Measurements from ENCODE around the gene FBXO21.

FBXO21 gene

DNA sequence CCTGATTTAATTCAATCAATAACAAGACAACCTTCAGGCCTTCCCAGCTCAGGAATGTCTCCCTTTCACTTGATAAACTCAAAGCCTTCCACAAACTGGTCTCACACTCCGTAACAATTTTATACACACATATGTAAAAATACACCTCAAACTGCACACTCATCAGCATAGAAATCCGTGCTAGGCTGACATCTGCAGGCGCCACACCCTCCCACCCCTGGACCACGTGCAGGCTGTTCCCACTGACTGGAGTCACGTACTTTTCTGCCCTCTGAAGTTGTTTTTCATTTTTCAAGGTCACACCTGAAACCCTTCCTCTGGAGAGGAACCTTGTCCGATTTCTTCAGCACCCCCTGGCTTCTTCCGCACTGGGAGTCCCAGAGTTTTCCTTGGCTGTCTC, 27.6 kb downstream of the FBXO21 start:
- DNase-seq (ENCODE audit: low read depth): no peak

DNA sequence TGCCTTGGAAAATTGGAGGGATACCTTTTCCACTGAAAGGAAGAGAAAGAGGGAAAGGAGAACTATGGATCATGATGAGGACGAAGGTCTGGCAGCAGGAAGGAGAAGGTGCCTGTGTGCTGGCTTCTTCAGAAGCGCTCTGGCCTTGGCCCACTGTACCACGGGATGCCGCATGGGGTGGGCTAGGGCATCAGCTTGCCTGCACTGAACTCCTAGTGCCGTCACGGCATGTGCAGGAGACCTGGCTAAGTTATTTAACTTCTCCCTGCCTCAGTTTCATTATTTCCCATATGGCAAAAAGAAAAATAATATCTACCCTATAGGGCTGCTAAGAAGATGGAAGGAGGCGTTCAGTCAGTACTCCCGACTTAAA, 28.1 kb downstream of the FBXO21 start:
- no peak for DNase-seq (ENCODE audit: low read depth)

DNA sequence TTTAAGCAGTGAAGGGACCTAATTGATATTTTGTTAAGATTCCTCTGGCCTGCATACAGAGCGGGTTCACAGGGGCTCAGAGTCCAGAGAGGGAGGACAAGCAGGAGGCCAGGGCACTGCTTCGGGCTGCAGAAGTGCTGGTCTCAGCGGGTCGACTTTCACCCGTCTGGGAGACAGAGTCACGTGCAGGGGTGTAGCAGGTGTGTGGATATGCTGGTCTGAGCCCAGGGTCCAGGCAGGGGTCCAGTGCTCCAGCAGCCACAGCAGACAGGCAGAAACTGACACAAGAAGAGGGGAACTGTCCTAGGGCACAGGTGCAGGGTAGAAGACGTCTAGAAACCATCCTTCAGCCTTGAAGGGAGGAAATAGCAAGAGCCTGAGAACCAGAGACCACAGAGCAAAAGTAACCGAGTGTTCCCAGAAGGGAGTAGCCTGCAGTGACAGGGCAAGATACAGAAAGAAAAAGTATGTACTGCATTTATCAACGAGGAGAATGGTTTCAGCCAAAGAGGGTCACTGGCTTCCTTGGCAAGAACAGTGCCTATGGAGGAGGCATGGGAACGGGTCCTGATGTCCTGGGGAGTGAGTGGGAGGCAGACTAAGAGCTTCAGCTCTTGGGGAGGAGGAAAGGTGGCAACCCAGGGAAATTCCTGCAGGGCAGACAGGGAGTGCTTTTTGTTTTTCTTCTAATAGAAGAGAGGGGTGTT, 28.7 kb downstream of the FBXO21 start:
- DNase-seq (ENCODE audit: low read depth): no peak

DNA sequence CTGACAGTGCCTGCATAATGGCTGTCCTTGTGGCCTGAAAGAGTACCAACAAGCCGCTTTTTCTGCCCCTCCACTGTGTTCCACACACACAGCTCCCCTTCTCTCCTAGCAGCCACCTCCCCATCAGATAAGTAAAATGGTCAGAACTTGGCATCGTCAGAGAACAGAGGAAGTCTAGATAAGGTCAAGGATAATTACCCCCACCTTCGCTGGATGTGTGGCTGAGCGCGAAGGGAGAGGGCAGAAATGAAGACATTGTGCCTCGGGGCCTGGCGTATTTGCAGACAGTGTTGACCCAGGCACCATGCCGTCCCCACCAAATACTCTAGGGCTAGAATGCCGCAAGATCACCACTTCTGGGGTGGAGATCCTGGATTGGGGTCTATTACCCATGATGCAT, 30.6 kb downstream of the FBXO21 start:
- no peak for DNase-seq (ENCODE audit: low read depth)

DNA sequence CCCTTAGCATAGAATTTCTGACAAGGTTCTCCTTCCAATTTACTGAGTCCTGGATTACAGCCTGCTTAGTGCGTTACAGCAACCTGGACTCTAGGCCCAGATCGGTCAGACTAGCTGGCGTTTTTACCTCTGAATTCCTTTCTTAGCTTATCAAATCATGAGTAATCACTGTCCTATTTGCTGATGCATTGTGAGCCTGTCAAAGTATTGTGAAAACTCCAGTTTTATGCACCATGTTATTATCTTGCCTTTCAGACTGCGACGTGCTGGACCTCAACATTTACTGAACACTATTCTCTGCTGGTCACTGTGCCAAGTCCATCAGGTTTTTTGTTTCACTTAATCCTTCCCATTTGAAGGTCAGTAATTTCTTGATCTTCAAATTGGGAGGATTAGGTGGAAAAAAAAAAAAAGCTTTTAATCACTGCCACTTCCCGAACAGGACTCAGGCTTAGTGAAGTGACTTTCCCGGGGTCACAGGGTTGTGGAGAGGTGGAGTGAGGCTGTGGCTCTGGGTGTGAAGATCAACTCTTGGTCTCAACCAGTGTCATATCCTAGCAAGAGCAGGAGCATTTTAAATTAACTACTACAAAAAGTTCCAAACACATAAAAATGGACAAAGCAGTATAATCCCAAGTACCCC, 31.2 kb downstream of the FBXO21 start:
- no peak for DNase-seq (ENCODE audit: low read depth)

DNA sequence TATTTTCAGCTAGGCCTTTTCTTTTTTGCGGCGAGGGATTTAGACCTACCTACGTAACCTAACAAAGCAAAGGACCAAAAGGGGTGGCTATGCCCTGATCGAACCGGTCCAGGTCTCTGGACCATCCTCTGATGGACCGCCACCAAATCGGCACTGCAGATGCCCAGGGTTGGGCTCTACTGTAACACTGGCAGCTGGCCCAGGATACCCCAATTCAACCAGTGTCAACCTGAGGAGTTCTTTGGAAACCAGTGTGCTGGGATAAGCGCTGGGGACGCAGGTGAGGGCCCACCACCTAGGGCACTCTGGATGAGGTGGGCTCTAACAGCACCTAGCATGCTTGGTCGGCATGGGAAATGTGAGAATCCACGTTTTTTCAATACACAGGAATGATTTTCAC, 32.2 kb downstream of the FBXO21 start:
- DNase-seq (ENCODE audit: low read depth): no peak

DNA sequence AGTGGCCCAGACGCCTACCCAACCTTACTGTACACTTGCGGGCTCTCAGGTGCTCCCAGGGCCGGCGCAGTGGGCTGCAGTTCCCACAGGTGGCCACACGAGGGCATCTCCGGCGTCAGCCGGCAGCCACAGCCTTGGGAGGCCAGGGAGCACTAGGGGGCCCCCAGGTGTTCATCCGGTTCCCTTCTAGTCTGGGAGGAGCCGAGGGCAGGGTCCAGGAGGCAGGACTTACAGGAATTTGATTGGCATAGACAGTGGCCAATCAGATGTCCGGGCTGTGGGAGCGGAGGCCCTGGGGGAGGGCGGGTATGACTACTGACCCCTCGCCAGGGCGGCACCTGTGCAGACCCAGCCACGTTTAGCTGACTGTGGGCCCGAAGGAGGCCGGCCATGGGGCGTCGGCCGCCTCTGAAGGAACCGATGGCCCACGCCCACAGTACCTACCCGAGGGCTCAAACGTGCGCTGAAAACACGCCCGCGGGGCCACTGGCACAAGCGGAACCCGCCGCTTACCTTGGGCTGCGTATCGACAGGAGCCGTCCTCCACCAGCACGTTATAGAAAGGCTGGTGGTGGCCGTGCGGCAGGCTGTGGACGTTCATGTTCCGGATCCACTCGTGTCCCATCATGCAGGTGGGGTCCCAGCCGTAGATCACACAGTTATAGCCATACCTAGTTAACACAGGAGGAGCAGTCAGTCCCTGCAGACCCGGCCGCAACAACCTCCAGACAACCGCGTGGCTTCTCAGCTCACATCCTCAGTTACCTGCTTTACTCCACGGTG, 34.8 kb downstream of the FBXO21 start:
- DNase-seq (ENCODE audit: low read depth): no peak

DNA sequence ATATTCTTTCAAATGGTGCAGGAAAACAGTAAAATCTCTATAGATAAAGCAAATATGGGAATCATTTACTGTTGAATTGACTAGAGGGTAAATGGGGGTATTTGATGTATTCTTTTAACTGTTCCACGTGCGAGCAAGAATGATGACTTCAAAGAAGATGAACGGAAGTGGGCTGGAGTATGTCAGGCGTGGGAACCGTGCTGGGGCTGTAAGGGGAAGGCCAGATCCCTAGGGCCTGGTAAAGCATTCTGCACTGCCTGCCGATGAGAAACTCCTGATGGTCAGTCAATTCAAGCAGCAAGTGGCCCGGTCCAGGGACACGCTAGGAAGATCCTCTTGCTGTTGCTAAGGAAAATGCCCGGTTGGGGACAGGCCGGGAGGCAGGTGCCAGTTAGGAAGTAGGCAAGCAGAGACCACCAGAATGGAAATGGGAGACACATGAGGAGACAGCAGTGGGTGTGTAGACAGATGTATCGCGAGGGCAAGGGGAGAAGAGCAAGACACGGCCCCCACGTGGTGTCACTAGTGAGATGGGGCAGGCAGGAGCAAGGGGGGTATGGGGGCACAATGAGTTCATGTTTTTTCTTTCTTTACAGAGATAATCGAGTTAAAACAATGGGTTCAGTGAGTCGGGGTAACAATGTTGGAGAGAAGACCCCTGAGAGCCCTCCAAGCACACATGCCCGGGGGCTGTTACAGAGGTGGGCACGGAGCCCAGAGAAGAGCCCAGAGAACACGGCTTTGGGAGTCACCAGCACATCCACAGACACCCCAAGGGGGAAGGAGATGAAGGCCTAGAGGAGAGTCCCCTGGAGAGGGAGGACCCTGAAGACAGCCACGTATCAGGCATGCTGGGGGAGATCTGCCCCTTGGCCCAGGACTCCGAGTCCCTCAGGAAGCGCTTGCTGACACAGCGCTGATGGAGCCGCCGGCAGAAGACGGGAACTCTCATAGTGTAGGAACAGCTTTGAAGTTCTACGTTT, 37.2 kb downstream of the FBXO21 start:
- no peak for DNase-seq (ENCODE audit: low read depth)

DNA sequence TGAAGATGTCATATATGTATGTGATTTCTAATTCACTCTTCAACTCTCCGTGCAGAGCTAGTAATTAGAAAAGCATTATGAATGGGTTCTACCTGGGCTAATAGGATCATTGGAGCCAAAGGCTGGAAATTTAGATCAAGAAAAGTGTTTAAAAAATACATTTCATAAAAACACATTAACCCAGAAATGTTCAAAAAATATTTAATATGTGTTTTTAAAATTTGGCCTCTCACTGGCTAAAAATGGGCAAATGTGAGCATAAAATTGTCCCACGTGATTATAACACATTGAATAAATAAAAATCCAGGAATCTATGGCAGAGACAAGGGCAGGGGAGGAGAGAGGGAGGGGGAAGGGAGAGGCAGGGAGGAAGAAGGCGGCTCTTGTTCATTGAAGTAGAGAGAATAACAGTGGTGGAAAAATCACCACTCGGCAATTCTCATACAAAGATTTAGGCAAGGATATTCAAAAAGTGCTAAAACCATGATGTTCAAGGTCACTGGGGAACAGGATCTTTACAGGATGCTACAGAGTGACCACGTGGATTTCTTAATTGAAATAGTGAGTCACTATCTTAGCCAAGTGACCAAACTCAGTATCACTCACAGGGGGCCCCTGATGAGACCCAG, 38.8 kb downstream of the FBXO21 start:
- DNase-seq (ENCODE audit: low read depth): no peak

DNA sequence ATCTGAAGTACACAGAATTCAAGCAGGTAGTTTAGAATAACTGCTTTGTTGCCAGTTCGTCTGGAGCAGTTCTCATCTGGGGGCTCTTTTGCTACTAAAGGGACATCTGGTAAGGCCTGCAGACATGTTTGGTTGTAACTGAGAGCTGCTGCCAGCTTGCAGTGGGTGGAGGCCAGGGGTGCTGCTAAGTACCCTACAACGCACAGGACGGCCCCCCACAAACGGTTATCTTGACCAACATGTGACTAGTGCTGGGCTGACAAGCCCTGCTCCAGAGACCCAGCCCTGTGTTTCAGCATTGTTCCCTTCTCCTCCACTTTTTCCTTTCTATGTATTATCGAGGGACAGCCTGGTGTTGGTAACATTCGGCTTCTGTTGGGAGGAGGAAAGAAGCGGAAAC, 40.8 kb downstream of the FBXO21 start:
- no peak for DNase-seq (ENCODE audit: low read depth)

DNA sequence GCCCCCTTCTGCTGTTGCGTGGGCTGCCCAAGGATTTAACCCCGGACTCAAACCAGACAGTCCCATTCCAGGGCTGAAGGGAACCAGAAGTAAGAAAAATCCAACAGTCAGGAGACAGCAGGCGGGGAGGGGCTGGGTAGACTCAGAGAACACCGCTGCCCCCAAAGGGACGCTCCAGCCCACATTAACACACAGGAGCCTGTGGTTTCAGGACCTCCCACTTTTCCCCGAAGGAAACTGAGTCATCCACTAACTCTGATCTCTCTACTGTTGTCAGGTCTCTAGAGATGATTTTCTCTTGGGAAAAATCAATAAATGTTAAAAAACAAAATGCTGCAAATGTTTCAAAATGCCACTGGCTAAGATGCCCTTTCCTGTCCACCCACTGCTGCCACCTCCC, 41.6 kb downstream of the FBXO21 start:
- no peak for DNase-seq (ENCODE audit: low read depth)

DNA sequence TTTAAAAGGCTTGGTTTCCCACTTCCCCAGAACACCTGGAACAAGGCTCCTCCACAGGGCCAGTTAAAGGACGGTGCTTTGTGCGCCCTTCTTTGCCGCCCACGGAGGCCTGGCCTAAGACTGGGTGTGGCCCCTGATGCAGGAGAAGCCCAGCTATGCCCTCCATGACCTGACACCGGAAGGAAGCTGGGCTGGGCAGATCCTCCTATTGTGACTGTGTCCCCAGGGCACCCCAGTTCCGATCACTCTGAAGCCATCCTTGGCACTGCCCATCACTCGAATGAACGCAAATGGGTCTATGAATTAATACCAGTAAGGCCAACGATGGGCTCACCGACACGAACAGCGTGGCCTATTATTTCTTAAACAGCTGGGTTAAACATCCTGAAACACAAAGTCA, 42.6 kb downstream of the FBXO21 start:
- no peak for DNase-seq (ENCODE audit: low read depth)

DNA sequence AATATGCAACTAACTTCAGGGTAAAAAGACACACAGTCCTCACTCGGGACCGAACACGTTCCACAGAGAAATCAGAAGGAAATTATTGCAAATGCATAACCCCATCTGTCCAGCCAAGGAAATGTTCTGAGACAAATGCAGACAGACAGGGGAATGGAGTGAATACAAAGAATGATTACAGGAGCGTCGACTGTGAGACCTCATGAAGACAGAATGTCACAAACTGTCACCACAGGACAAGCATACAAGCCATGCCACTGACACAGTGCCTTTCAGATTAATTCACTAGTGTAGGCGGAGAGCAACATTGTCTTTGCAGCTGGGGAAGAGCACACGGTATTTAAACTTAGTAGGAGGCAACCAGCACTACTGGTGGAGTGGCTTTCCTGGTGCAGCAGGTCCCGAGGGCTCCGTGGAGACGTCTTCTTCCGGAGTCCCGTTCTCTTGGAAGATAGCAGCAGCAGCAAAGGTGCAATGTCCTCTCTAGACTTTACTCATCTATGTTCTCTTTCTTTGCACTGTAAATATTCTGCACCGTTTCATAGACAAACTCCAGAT, 44.6 kb downstream of the FBXO21 start:
- no peak for DNase-seq (ENCODE audit: low read depth)

DNA sequence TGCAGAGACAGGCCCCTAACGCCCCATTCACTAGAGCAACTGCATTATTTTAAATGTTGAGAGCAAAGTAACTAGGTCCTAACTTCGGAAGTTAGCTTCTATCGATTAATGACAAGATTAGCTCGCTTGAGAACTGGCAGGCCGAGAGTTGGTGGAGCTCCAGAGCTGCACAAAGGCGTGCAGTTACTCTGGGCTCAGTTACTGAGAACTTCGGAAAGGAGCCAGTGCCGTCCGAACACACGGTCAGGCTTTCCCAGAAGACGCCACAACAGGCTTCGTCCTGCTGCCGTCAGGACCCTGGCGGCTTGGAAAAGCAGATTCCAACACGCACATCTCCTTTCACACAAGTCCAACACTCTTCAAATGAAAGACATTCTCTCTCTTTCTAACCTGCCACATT, 45.7 kb downstream of the FBXO21 start:
- DNase-seq (ENCODE audit: low read depth): no peak

DNA sequence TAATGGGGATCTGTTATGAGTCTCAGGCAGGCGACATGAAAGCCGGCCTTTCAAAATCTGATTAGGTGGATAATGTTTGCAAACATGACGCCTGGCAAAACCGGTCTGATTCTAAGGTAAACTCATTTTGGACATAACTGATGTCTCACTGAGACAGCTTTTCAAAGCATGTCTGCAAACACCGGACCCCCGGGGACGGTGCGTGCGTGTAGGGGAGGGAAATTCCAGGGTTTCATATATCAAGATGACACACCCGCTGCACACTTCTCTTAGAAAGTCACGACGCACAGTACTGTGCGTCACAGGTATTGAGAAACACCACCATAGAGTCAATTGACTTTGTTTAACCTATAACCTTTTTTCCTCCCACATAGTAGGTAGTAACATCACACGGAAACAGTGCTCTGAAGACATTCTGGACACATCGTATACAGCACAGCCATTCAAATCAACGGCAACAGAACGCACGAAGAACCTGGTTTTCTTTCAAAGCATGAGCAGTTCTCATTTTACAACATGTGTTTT, 47.2 kb downstream of the FBXO21 start:
- DNase-seq (ENCODE audit: low read depth): no peak

DNA sequence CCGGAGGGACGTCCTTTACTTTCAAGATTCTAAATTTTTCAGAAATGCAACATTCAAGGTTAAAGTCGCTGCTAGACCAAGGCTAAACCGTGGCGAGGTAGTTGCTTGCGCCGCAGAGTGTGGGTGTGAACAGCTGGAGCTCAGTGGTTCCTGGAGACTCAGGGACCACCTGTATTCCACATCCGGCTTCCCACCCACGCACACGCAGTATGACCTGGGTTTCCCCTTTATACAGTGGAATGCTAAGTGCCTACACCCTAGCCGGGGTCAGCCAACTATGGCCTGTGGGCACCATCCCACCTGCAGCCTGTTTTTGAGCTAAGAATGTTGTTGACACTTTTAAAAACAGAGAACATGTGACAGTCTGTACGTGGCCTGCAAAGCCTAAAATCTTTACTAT, 48.2 kb downstream of the FBXO21 start:
- DNase-seq (ENCODE audit: low read depth): no peak

DNA sequence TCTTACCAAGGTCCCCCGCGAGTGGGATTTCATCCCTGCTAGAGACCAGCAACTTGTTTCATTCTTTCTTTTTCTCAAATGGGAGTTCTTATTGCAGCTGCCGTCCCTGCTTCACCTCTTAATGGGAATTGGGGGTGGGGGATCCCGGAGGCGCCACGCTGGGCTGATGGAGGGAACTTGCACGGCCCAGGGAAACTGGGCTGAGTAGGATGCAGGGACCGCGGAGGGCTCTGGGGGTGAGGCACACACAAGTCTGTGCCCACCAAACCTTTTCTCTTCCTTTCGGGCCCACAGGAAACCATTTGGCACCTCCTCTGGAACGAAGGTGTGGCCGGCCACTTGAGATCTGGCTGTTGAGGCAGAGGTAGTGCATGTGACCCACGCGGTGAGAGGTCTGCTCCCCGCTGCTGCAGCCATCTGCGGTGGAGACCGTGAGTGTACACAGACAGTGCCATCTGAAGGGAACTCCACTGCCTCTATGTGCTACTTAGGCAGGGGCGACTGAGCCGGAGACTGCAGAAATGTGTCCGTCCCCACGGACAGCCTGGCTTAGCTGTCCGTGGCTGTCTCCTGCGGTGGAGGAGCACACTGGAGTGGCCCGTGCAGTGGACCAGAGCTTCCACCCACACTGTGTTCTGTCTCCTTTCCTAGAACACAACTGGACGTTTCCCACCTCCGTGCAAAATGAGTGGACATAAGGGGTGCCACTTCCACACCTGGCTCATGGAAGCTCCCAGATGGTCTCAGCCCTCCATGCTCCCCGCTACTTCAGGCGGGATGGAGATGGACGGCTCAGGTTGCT, 49.0 kb downstream of the FBXO21 start:
- DNase-seq (ENCODE audit: low read depth): no peak

DNA sequence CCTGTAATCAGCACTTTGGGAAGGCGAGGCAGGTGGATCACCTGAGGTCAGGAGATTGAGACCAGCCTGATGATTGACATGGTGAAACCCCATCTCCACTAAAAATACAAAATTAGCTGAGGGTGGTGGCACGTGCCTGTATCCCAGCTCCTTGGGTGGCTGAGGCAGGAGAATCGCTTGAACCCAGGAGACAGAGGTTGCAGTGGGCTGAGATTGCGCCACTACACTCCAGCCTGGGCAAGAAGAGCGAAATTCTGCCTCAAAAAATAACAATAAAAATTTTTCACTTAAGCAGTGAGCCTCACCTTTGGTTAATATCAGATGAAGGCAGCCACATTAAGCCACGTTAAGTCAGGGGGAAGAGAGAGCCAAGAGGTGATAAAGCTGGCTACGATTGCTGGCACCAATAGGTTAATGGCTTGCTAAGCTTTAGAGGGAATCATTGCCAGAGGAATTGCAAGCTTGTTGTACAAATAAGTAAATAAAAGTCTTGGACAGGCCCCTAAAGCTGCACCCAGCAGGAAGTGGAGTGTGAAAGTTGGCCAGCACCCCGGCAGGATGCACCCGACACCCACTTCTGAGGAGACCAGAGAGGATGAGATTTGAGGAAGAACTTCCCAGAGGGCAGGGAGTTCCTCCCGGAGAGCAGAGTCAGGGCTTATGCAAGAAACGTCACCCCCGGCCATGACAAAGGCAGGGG, 49.7 kb downstream of the FBXO21 start:
- DNase-seq (ENCODE audit: low read depth): no peak

DNA sequence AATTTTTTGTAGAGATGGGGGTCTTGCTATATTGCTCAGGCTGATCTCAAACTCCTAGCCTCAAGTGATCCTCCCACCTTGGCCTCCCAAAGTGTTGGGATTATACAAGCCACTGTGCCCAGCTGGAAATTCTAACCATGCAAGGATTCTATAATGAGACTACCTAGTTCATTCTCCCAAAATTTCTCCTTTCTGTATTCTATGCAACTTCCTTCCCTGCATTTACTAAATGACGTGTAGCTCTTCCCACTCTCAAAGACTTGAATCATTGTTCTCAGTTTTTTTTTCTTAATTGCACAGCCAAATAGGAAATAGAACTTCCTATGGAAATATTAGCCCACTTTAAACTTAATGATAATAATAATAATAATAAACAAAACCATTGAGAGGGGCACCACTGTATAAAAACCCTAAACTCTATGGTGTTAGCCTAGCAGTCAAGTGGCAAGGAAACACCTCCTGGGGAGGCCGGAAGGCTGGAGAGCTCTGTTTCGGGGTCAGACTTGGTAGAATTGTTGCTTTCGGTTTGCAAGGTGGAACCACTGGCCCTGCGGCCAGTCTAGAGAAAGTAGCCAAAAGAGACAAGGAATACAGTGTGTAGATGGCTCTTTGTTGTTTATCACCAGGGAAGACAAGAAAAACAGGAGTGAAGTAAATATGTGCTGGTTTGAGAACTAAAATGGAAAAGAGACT, 51.1 kb downstream of the FBXO21 start:
- no peak for DNase-seq (ENCODE audit: low read depth)

Measured in fibroblast of gingiva (primary cell).